HepG2 (cell line): Measurements from ENCODE around the gene SSC5D. TPM values are rescaled to one million over a fixed set of nuclear protein-coding genes. Genes with fewer than 3 reads are reported as not detected.
A peak's percentile ranks its signal among the peaks of the same experiment; 100 is the strongest.

ENCODE experiments used
- GATA4 ChIP-seq: sonication (generic); IDR thresholded peaks from 2 replicates; pipeline ENCODE4 v1.6.1; 2016; ENCODE audit warnings: antibody characterized with exemption, low read depth, borderline replicate concordance
- NFYC ChIP-seq: IDR thresholded peaks from 2 replicates; pipeline ENCODE4 v1.6.1; 2016; ENCODE audit warnings: missing genetic modification reagents, missing compliant biosample characterization
- SP4 ChIP-seq: sonication (generic); formaldehyde crosslinking; IDR thresholded peaks from 2 replicates; pipeline ENCODE4 v1.8.1; 2023; ENCODE audit warnings: mild to moderate bottlenecking, missing genetic modification reagents
- ZBTB33 ChIP-seq: sonication (generic); formaldehyde crosslinking; IDR thresholded peaks from 2 replicates; pipeline ENCODE4 v1.4.0; 2020; ENCODE audit warnings: missing genetic modification reagents
- ZBTB42 ChIP-seq: sonication (generic); formaldehyde crosslinking; IDR thresholded peaks from 2 replicates; pipeline ENCODE4 v1.5.0; 2020; ENCODE audit warnings: mild to moderate bottlenecking, missing genetic modification reagents
- ZNF101 ChIP-seq: sonication (generic); formaldehyde crosslinking; IDR thresholded peaks from 2 replicates; pipeline ENCODE4 v1.4.0; 2020; ENCODE audit warnings: mild to moderate bottlenecking, low read depth, missing genetic modification reagents, borderline replicate concordance
- ZNF513 ChIP-seq: sonication (generic); formaldehyde crosslinking; conservative IDR thresholded peaks from 2 replicates; pipeline ENCODE4 v1.5.0; 2020; ENCODE audit warnings: missing genetic modification reagents
- polyA plus RNA-seq, 8 experiments: library from polyadenylated mRNA; depleted of rRNA in 3 of 8; stranded (reverse) in 7 of 8; unstranded in 1 of 8; fragments of >200 nt; fragmentation: Illumina TruSeq in 4 of 8; extraction: Trizol in 4 of 8; gene quantifications; 2 replicates each; pipeline versions ENCODE4 v1.2.1 to v1.2.3, GENCODE V29; 2011 to 2016; ENCODE audit warnings: low read depth in 4 of 8, missing spikeins in 1 of 8, mixed read lengths in 1 of 8; ENCODE audit not compliant: insufficient read depth in 1 of 8
- total RNA-seq, 5 experiments: library from RNA; depleted of rRNA; stranded (reverse); fragments of >200 nt; fragmentation: Illumina TruSeq; extraction: Trizol; gene quantifications; 2 replicates each; pipeline ENCODE4 v1.2.3, GENCODE V29; 2016; ENCODE audit warnings: low read depth in 1 of 5
- TF ChIP-seq, protein P1 (sequence below): sonication (generic); formaldehyde crosslinking; IDR thresholded peaks from 2 replicates; pipeline ENCODE4 v1.4.0; 2020; ENCODE audit warnings: missing genetic modification reagents
- TF ChIP-seq, protein P2 (sequence below): IDR thresholded peaks from 2 replicates; pipeline ENCODE4 v1.6.1; 2018; ENCODE audit warnings: missing genetic modification reagents, mild to moderate bottlenecking, missing compliant biosample characterization
- TF ChIP-seq, protein P3 (sequence below): sonication (generic); formaldehyde crosslinking; IDR thresholded peaks from 2 replicates; pipeline ENCODE4 v1.5.0; 2020; ENCODE audit warnings: mild to moderate bottlenecking, missing genetic modification reagents
- TF ChIP-seq, protein P4 (sequence below): sonication (generic); formaldehyde crosslinking; IDR thresholded peaks from 2 replicates; pipeline ENCODE4 v1.4.0; 2020; ENCODE audit warnings: mild to moderate bottlenecking, low read depth, missing genetic modification reagents

SSC5D gene
- total and polyA plus RNA-seq, 2 of the 13 experiments (the other 11 are each of a cell fraction or from before 2014, with no cell fraction given) = not detected

- TF ChIP-seq ZNF513 (no peak), ZBTB42 (CRISPR knock-in tag) (no peak), ZBTB33 (CRISPR knock-in tag) (no peak), ZNF101 (CRISPR knock-in tag) (no peak), GATA4 (no peak), SP4 (CRISPR knock-in tag) (peak; percentile 21; the same call in 1 of the 2 replicates), NFYC (CRISPR knock-in tag) (no peak; the same call in 1 of the 2 replicates)
- TF ChIP-seq, protein P1, sequence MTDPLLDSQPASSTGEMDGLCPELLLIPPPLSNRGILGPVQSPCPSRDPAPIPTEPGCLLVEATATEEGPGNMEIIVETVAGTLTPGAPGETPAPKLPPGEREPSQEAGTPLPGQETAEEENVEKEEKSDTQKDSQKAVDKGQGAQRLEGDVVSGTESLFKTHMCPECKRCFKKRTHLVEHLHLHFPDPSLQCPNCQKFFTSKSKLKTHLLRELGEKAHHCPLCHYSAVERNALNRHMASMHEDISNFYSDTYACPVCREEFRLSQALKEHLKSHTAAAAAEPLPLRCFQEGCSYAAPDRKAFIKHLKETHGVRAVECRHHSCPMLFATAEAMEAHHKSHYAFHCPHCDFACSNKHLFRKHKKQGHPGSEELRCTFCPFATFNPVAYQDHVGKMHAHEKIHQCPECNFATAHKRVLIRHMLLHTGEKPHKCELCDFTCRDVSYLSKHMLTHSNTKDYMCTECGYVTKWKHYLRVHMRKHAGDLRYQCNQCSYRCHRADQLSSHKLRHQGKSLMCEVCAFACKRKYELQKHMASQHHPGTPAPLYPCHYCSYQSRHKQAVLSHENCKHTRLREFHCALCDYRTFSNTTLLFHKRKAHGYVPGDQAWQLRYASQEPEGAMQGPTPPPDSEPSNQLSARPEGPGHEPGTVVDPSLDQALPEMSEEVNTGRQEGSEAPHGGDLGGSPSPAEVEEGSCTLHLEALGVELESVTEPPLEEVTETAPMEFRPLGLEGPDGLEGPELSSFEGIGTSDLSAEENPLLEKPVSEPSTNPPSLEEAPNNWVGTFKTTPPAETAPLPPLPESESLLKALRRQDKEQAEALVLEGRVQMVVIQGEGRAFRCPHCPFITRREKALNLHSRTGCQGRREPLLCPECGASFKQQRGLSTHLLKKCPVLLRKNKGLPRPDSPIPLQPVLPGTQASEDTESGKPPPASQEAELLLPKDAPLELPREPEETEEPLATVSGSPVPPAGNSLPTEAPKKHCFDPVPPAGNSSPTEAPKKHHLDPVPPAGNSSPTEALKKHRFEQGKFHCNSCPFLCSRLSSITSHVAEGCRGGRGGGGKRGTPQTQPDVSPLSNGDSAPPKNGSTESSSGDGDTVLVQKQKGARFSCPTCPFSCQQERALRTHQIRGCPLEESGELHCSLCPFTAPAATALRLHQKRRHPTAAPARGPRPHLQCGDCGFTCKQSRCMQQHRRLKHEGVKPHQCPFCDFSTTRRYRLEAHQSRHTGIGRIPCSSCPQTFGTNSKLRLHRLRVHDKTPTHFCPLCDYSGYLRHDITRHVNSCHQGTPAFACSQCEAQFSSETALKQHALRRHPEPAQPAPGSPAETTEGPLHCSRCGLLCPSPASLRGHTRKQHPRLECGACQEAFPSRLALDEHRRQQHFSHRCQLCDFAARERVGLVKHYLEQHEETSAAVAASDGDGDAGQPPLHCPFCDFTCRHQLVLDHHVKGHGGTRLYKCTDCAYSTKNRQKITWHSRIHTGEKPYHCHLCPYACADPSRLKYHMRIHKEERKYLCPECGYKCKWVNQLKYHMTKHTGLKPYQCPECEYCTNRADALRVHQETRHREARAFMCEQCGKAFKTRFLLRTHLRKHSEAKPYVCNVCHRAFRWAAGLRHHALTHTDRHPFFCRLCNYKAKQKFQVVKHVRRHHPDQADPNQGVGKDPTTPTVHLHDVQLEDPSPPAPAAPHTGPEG (CRISPR knock-in tag) = no peak
- TF ChIP-seq, protein P2, sequence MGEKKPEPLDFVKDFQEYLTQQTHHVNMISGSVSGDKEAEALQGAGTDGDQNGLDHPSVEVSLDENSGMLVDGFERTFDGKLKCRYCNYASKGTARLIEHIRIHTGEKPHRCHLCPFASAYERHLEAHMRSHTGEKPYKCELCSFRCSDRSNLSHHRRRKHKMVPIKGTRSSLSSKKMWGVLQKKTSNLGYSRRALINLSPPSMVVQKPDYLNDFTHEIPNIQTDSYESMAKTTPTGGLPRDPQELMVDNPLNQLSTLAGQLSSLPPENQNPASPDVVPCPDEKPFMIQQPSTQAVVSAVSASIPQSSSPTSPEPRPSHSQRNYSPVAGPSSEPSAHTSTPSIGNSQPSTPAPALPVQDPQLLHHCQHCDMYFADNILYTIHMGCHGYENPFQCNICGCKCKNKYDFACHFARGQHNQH = no peak
- TF ChIP-seq, protein P3, sequence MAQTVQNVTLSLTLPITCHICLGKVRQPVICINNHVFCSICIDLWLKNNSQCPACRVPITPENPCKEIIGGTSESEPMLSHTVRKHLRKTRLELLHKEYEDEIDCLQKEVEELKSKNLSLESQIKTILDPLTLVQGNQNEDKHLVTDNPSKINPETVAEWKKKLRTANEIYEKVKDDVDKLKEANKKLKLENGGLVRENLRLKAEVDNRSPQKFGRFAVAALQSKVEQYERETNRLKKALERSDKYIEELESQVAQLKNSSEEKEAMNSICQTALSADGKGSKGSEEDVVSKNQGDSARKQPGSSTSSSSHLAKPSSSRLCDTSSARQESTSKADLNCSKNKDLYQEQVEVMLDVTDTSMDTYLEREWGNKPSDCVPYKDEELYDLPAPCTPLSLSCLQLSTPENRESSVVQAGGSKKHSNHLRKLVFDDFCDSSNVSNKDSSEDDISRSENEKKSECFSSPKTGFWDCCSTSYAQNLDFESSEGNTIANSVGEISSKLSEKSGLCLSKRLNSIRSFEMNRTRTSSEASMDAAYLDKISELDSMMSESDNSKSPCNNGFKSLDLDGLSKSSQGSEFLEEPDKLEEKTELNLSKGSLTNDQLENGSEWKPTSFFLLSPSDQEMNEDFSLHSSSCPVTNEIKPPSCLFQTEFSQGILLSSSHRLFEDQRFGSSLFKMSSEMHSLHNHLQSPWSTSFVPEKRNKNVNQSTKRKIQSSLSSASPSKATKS (CRISPR knock-in tag) = no peak
- TF ChIP-seq, protein P4, sequence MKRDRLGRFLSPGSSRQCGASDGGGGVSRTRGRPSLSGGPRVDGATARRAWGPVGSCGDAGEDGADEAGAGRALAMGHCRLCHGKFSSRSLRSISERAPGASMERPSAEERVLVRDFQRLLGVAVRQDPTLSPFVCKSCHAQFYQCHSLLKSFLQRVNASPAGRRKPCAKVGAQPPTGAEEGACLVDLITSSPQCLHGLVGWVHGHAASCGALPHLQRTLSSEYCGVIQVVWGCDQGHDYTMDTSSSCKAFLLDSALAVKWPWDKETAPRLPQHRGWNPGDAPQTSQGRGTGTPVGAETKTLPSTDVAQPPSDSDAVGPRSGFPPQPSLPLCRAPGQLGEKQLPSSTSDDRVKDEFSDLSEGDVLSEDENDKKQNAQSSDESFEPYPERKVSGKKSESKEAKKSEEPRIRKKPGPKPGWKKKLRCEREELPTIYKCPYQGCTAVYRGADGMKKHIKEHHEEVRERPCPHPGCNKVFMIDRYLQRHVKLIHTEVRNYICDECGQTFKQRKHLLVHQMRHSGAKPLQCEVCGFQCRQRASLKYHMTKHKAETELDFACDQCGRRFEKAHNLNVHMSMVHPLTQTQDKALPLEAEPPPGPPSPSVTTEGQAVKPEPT (CRISPR knock-in tag) = 0 out of 2 replicates have a peak, but pooled peaks have one; percentile 37
Measured at GRCh38 chr19:55461974-55462626, 26.1 kb upstream of the SSC5D start (continued).
